ENCODE data around the gene NR4A1.

Gene NR4A1

GRCh38 chr12:52061470-52062166 lies 10.4 kb downstream of the NR4A1 start:
- no peaks in the 10 kb centered on the region for H3K9me3 ChIP-seq (ENCODE audit: low read length)
- peaks cover 3% of the 10 kb centered on the region for H3K27me3 ChIP-seq (ENCODE audit: insufficient read depth, low read length)
- H2AFZ ChIP-seq (ENCODE audit: low read depth, low read length), result no peak overlapping the region
- H3K36me3 ChIP-seq (ENCODE audit: insufficient read depth, low read length), result peaks cover 13% of the 10 kb centered on the region
- H3K4me3 ChIP-seq (ENCODE audit: low read length), result no peak overlapping the region
- H3K4me1 ChIP-seq (ENCODE audit: insufficient read depth, low read length), result no peaks in the 10 kb centered on the region

GRCh38 chr12:52062167-52063081 lies 11.2 kb downstream of the NR4A1 start:
- H3K4me3 ChIP-seq (ENCODE audit: low read length), result no peak overlapping the region
- H3K4me1 ChIP-seq (ENCODE audit: insufficient read depth, low read length), result no peaks in the 10 kb centered on the region
- peaks cover 8% of the 10 kb centered on the region for H3K36me3 ChIP-seq (ENCODE audit: insufficient read depth, low read length)
- H3K27me3 ChIP-seq (ENCODE audit: insufficient read depth, low read length), result peaks cover 3% of the 10 kb centered on the region
- no peaks in the 10 kb centered on the region for H3K9me3 ChIP-seq (ENCODE audit: low read length)
- H2AFZ ChIP-seq (ENCODE audit: low read depth, low read length), result no peak overlapping the region

GRCh38 chr12:52063082-52063924 lies 12.1 kb downstream of the NR4A1 start:
- no peak overlapping the region for H2AFZ ChIP-seq (ENCODE audit: low read depth, low read length)
- H3K36me3 ChIP-seq (ENCODE audit: insufficient read depth, low read length), result peaks cover 5% of the 10 kb centered on the region
- peaks cover 3% of the 10 kb centered on the region for H3K27me3 ChIP-seq (ENCODE audit: insufficient read depth, low read length)
- H3K9me3 ChIP-seq (ENCODE audit: low read length), result no peaks in the 10 kb centered on the region
- no peaks in the 10 kb centered on the region for H3K4me1 ChIP-seq (ENCODE audit: insufficient read depth, low read length)
- H3K4me3 ChIP-seq (ENCODE audit: low read length), result no peak overlapping the region

- peaks cover 3% of the 10 kb centered on the region for H3K27me3 ChIP-seq (ENCODE audit: insufficient read depth, low read length)
- H2AFZ ChIP-seq (ENCODE audit: low read depth, low read length), result no peak overlapping the region
- H3K4me3 ChIP-seq (ENCODE audit: low read length), result no peak overlapping the region
- H3K4me1 ChIP-seq (ENCODE audit: insufficient read depth, low read length), result no peaks in the 10 kb centered on the region
- H3K9me3 ChIP-seq (ENCODE audit: low read length), result no peaks in the 10 kb centered on the region
- no peaks in the 10 kb centered on the region for H3K36me3 ChIP-seq (ENCODE audit: insufficient read depth, low read length)
These were observed 12.9 kb downstream of the NR4A1 start for GRCh38 chr12:52063981-52064649.

- peaks cover 13% of the 10 kb centered on the region for H3K4me1 ChIP-seq (ENCODE audit: insufficient read depth, low read length)
- H2AFZ ChIP-seq (ENCODE audit: low read depth, low read length), result no peak overlapping the region
- H3K9me3 ChIP-seq (ENCODE audit: low read length), result no peaks in the 10 kb centered on the region
- H3K4me3 ChIP-seq (ENCODE audit: low read length), result no peak overlapping the region
- peaks cover 3% of the 10 kb centered on the region for H3K27me3 ChIP-seq (ENCODE audit: insufficient read depth, low read length)
- peaks cover under 1% of the 10 kb centered on the region for H3K36me3 ChIP-seq (ENCODE audit: insufficient read depth, low read length)
These were observed 15.3 kb downstream of the NR4A1 start for GRCh38 chr12:52066346-52067080.

- H3K36me3 ChIP-seq (ENCODE audit: insufficient read depth, low read length), result peaks cover 2% of the 10 kb centered on the region
- peaks cover 3% of the 10 kb centered on the region for H3K27me3 ChIP-seq (ENCODE audit: insufficient read depth, low read length)
- peaks cover 14% of the 10 kb centered on the region for H3K4me1 ChIP-seq (ENCODE audit: insufficient read depth, low read length)
- H3K4me3 ChIP-seq (ENCODE audit: low read length), result no peak overlapping the region
- no peak overlapping the region for H2AFZ ChIP-seq (ENCODE audit: low read depth, low read length)
- H3K9me3 ChIP-seq (ENCODE audit: low read length), result no peaks in the 10 kb centered on the region
These were observed 15.8 kb downstream of the NR4A1 start for GRCh38 chr12:52067081-52067374.

GRCh38 chr12:52069327-52070184 lies 18.3 kb downstream of the NR4A1 start, which contains the start of gene ATG101:
ATG101 (plus strand) TSS chr12:52069978; CDS start chr12:52073651, 3,673 bp downstream.
- no peaks in the 10 kb centered on the region for H3K9me3 ChIP-seq (ENCODE audit: low read length)
- H3K4me1 ChIP-seq (ENCODE audit: insufficient read depth, low read length), result peaks cover 14% of the 10 kb centered on the region
- H3K27me3 ChIP-seq (ENCODE audit: insufficient read depth, low read length), result peaks cover 3% of the 10 kb centered on the region
- H3K36me3 ChIP-seq (ENCODE audit: insufficient read depth, low read length), result peaks cover 22% of the 10 kb centered on the region
- H2AFZ ChIP-seq (ENCODE audit: low read depth, low read length), result peak within 1 kb of the TSS; percentile 68
- peak within 1 kb of the TSS; percentile 83 for H3K4me3 ChIP-seq (ENCODE audit: low read length)

- H3K4me3 ChIP-seq (ENCODE audit: low read length), result peak overlapping the region; percentile 83
- H3K36me3 ChIP-seq (ENCODE audit: insufficient read depth, low read length), result peaks cover 29% of the 10 kb centered on the region
- H3K27me3 ChIP-seq (ENCODE audit: insufficient read depth, low read length), result peaks cover 3% of the 10 kb centered on the region
- H2AFZ ChIP-seq (ENCODE audit: low read depth, low read length), result peak overlapping the region; percentile 68
- no peaks in the 10 kb centered on the region for H3K9me3 ChIP-seq (ENCODE audit: low read length)
- H3K4me1 ChIP-seq (ENCODE audit: insufficient read depth, low read length), result peaks cover 14% of the 10 kb centered on the region
These were observed 19.1 kb downstream of the NR4A1 start for GRCh38 chr12:52070185-52070925.

GRCh38 chr12:52073531-52074381 lies 22.5 kb downstream of the NR4A1 start:
- H3K27me3 ChIP-seq (ENCODE audit: insufficient read depth, low read length), result no peaks in the 10 kb centered on the region
- no peak overlapping the region for H2AFZ ChIP-seq (ENCODE audit: low read depth, low read length)
- peaks cover 14% of the 10 kb centered on the region for H3K4me1 ChIP-seq (ENCODE audit: insufficient read depth, low read length)
- H3K36me3 ChIP-seq (ENCODE audit: insufficient read depth, low read length), result peaks cover 55% of the 10 kb centered on the region
- no peak overlapping the region for H3K4me3 ChIP-seq (ENCODE audit: low read length)
- H3K9me3 ChIP-seq (ENCODE audit: low read length), result no peaks in the 10 kb centered on the region

GRCh38 chr12:52074971-52075724 lies 23.9 kb downstream of the NR4A1 start:
- Histone ChIP-seq H3K27me3 (ENCODE audit: insufficient read depth, low read length) (no peaks in the 10 kb centered on the region), H3K36me3 (ENCODE audit: insufficient read depth, low read length) (peaks cover 57% of the 10 kb centered on the region), H3K4me3 (ENCODE audit: low read length) (no peak overlapping the region), H3K4me1 (ENCODE audit: insufficient read depth, low read length) (peaks cover 14% of the 10 kb centered on the region), H3K9me3 (ENCODE audit: low read length) (no peaks in the 10 kb centered on the region), H2AFZ (ENCODE audit: low read depth, low read length) (no peak overlapping the region)

All from neuron (in vitro differentiated cells).